Left renal cortex interstitium (tissue), 4 donors: Measurements from ENCODE around the gene DOP1A. TPM values are rescaled to one million over a fixed set of nuclear protein-coding genes. Genes with fewer than 3 reads are reported as not detected.

ENCODE experiments used
- DNase-seq, 4 donors: peaks; one replicate each; pipeline ENCODE4 v3.0.0-alpha.2; 2013; ENCODE audit warnings: low read depth in 4 of 4, low spot score in 2 of 4, missing footprints in 1 of 4
- polyA plus RNA-seq, 4 donors: library from polyadenylated mRNA; unstranded; fragments of 120-200 nt; gene quantifications; one replicate each; pipeline ENCODE4 v1.2.1, GENCODE V29; 2013; ENCODE audit not compliant: insufficient read length in 4 of 4

The DOP1A gene
- polyA plus RNA-seq, 4 donors: 26.3 to 42.1 (median 36.2) TPM

GRCh38 chr6:83071023-83071422 lies 3.6 kb downstream of the DOP1A start:
- no peak for DNase-seq

- no peak for DNase-seq
Measured at GRCh38 chr6:83071707-83072106, 4.2 kb downstream of the DOP1A start.

GRCh38 chr6:83072726-83073125 lies 5.3 kb downstream of the DOP1A start:
- DNase-seq: no peak

- DNase-seq: no peak
Measured at GRCh38 chr6:83073615-83074014, 6.1 kb downstream of the DOP1A start.

GRCh38 chr6:83083476-83083875 lies 16.0 kb downstream of the DOP1A start:
- no peak for DNase-seq

GRCh38 chr6:83086751-83087150 lies 19.3 kb downstream of the DOP1A start:
- no peak for DNase-seq

- DNase-seq: no peak
Measured at GRCh38 chr6:83092756-83093399, 25.4 kb downstream of the DOP1A start.

- DNase-seq: no peak
Measured at GRCh38 chr6:83096791-83097190, 29.3 kb downstream of the DOP1A start.

- DNase-seq: no peak
Measured at GRCh38 chr6:83097204-83097603, 29.7 kb downstream of the DOP1A start.

GRCh38 chr6:83097675-83098074 lies 30.2 kb downstream of the DOP1A start:
- DNase-seq: no peak

GRCh38 chr6:83098589-83098988 lies 31.1 kb downstream of the DOP1A start:
- no peak for DNase-seq

GRCh38 chr6:83108378-83108777 lies 40.9 kb downstream of the DOP1A start:
- DNase-seq: no peak

- no peak for DNase-seq
Measured at GRCh38 chr6:83113258-83113657, 45.8 kb downstream of the DOP1A start.

- DNase-seq: no peak
Measured at GRCh38 chr6:83114164-83114563, 46.7 kb downstream of the DOP1A start.

- DNase-seq: no peak
Measured at GRCh38 chr6:83117802-83118201, 50.3 kb downstream of the DOP1A start.

- DNase-seq: no peak
Measured at GRCh38 chr6:83119742-83120300, 52.4 kb downstream of the DOP1A start.

GRCh38 chr6:83124553-83124952 lies 57.1 kb downstream of the DOP1A start:
- DNase-seq: no peak

GRCh38 chr6:83125425-83125824 lies 58.0 kb downstream of the DOP1A start:
- DNase-seq: no peak

GRCh38 chr6:83126223-83126622 lies 58.8 kb downstream of the DOP1A start:
- no peak for DNase-seq

GRCh38 chr6:83126807-83127206 lies 59.3 kb downstream of the DOP1A start:
- DNase-seq: no peak

- DNase-seq: no peak
Measured at GRCh38 chr6:83127258-83127657, 59.8 kb downstream of the DOP1A start.

- no peak for DNase-seq
Measured at GRCh38 chr6:83127976-83128375, 60.5 kb downstream of the DOP1A start.

GRCh38 chr6:83132121-83132520 lies 64.7 kb downstream of the DOP1A start:
- DNase-seq: no peak
